Neural cell (in vitro differentiated cells): Measurements from ENCODE around the gene GDPD4. TPM values are rescaled to one million over a fixed set of nuclear protein-coding genes. Genes with fewer than 3 reads are reported as not detected.

Experiments used
- H2AFZ ChIP-seq: fragments of 200-600, 300-800 bp; sonication (generic), shearing (Covaris generic); 2 replicates; pipeline ENCODE4 v1.6.0; 2014; ENCODE audit warnings: low read depth, mild to moderate bottlenecking, antibody characterized with exemption, low read length, moderate library complexity
- H3F3A ChIP-seq: fragments of 200-600 bp; shearing (Covaris generic); 2 replicates; pipeline ENCODE4 v1.6.1; 2016; ENCODE audit warnings: mild to moderate bottlenecking, moderate library complexity, mixed read lengths, antibody characterized with exemption, low read length; ENCODE audit not compliant: insufficient read depth, poor library complexity, severe bottlenecking
- H3K27ac ChIP-seq: fragments of 200-600, 300-800 bp; sonication (generic), shearing (Covaris generic); 2 replicates; pipeline ENCODE4 v1.5.1; 2014; ENCODE audit warnings: mild to moderate bottlenecking, low read length, moderate library complexity
- H3K27me3 ChIP-seq: fragments of 300-800, 200-600 bp; sonication (generic), shearing (Covaris generic); 2 replicates; pipeline ENCODE4 v1.6.0; 2014; ENCODE audit warnings: mild to moderate bottlenecking, low read depth, low read length, moderate library complexity; ENCODE audit not compliant: insufficient read depth
- H3K36me3 ChIP-seq: fragments of 300-800, 200-600 bp; sonication (generic), shearing (Covaris generic); 2 replicates; pipeline ENCODE4 v1.5.1; 2014; ENCODE audit warnings: mild to moderate bottlenecking, antibody characterized with exemption, low read length, moderate library complexity; ENCODE audit not compliant: insufficient read depth
- H3K4me2 ChIP-seq: fragments of 300-800, 200-600 bp; sonication (generic), shearing (Covaris generic); 2 replicates; pipeline ENCODE4 v1.6.0; 2014; ENCODE audit warnings: mild to moderate bottlenecking, low read length
- H3K4me3 ChIP-seq: fragments of 300-800, 200-600 bp; sonication (generic), shearing (Covaris generic); 2 replicates; pipeline ENCODE4 v1.5.1; 2014; ENCODE audit warnings: mild to moderate bottlenecking, low read length, moderate library complexity
- H3K79me2 ChIP-seq: fragments of 200-600 bp; shearing (Covaris generic); replicated peaks from 2 replicates; pipeline ENCODE4 v1.6.0; 2014; ENCODE audit warnings: mild to moderate bottlenecking, low read length, moderate library complexity; ENCODE audit not compliant: insufficient read depth
- H3K9ac ChIP-seq: fragments of 300-800, 200-600 bp; sonication (generic), shearing (Covaris generic); 2 replicates; pipeline ENCODE4 v1.6.1; 2016; ENCODE audit warnings: mild to moderate bottlenecking, low read length, mixed read lengths
- H3K9me2 ChIP-seq: fragments of 200-600 bp; shearing (Covaris generic); 2 replicates; pipeline ENCODE4 v1.6.1; 2016; ENCODE audit warnings: mild to moderate bottlenecking, low read length, mixed read lengths; ENCODE audit not compliant: insufficient read depth
- H3K9me3 ChIP-seq: fragments of 200-600, 300-800 bp; sonication (generic), shearing (Covaris generic); 2 replicates; pipeline ENCODE4 v1.6.1; 2016; ENCODE audit warnings: mild to moderate bottlenecking, mixed run types, low read length, moderate library complexity, mixed read lengths
- H4K20me1 ChIP-seq: fragments of 200-600 bp; shearing (Covaris generic); 2 replicates; pipeline ENCODE4 v1.6.1; 2016; ENCODE audit warnings: mild to moderate bottlenecking, mixed run types; ENCODE audit not compliant: insufficient read depth
- EP300 ChIP-seq: fragments of 450-650 bp; conservative IDR thresholded peaks from 2 replicates; pipeline ENCODE4 v1.6.1; 2014; ENCODE audit warnings: antibody characterized with exemption, mild to moderate bottlenecking, moderate library complexity; ENCODE audit not compliant: poor library complexity, severe bottlenecking
- EZH2 ChIP-seq: fragments of 200-600, 300-800 bp; shearing (Covaris generic), sonication (generic); IDR thresholded peaks from 2 replicates; pipeline ENCODE4 v1.6.1; 2014; ENCODE audit warnings: antibody characterized with exemption, low read length, borderline replicate concordance, mild to moderate bottlenecking; ENCODE audit not compliant: insufficient read depth, poor library complexity, severe bottlenecking
- MXI1 ChIP-seq: fragments of 450-650 bp; conservative IDR thresholded peaks from 2 replicates; pipeline ENCODE4 v1.6.1; 2014; ENCODE audit warnings: antibody characterized with exemption, mild to moderate bottlenecking; ENCODE audit not compliant: poor library complexity, severe bottlenecking
- POLR2AphosphoS5 ChIP-seq: IDR thresholded peaks from 2 replicates; pipeline ENCODE4 v1.6.1; 2012
- RAD21 ChIP-seq: fragments of 450-650 bp; conservative IDR thresholded peaks from 2 replicates; pipeline ENCODE4 v1.6.1; 2014; ENCODE audit warnings: antibody characterized with exemption, mild to moderate bottlenecking, moderate library complexity
- SMC3 ChIP-seq: fragments of 450-650 bp; conservative IDR thresholded peaks from 2 replicates; pipeline ENCODE4 v1.6.1; 2014; ENCODE audit warnings: antibody characterized with exemption, mild to moderate bottlenecking, moderate library complexity; ENCODE audit not compliant: poor library complexity
- TAF1 ChIP-seq: IDR thresholded peaks from 2 replicates; pipeline ENCODE4 v1.6.1; 2012; ENCODE audit warnings: low read depth
- polyA plus RNA-seq: library from polyadenylated mRNA; depleted of rRNA; stranded (reverse); fragments of >200 nt; gene quantifications from 2 replicates; pipeline ENCODE4 v1.2.3, GENCODE V29; 2014
- TF ChIP-seq, protein P1 (sequence below): fragments of 450-650 bp; IDR thresholded peaks from 2 replicates; pipeline ENCODE4 v1.5.1; 2014; ENCODE audit warnings: antibody characterized with exemption, mild to moderate bottlenecking, moderate library complexity; ENCODE audit not compliant: poor library complexity, severe bottlenecking
- TF ChIP-seq, protein P2 (sequence below): IDR thresholded peaks from 2 replicates; pipeline ENCODE4 v1.6.1; 2012; ENCODE audit warnings: borderline replicate concordance

The GDPD4 gene
- polyA plus RNA-seq, 1 donor from 2014 or later = not detected

DNA sequence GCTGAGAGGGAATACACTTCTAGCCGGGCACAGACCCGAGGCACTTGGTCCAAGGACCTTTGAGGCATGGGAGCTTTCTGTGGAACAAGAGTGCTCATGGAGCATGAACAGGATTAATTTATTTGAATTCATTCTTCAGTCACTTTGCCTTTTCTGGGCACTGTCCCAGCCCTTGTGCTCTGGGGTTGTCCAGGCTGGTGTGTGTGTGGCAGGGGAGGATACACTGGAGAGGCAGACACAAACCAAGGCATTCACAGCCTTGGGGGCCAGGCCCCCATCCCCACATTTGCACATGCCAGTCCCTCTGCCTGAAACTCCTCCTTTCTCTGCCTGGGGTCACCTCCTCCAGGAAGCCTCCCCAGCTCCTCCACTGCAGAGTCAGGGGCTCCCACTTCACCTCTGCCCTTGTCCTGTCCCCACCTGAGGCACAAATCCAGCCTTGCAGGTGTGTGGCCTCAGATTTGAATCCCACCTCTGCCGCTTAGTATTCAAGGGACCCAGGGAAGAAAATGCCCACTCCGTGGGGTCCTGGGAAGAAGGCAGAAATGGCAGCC, 118.0 kb downstream of the GDPD4 start:
- no peaks in the 10 kb centered on the region for H3K9me2 ChIP-seq
- H3K36me3 ChIP-seq = no peaks in the 10 kb centered on the region
- no peak overlapping the region for H3K9ac ChIP-seq
- no peaks in the 10 kb centered on the region for H3K79me2 ChIP-seq
- no peaks in the 10 kb centered on the region for H3F3A ChIP-seq
- H3K9me3 ChIP-seq = no peaks in the 10 kb centered on the region
- no peaks in the 10 kb centered on the region for H3K27me3 ChIP-seq
- no peak overlapping the region for H3K4me3 ChIP-seq
- no peak overlapping the region for H3K27ac ChIP-seq
- no peaks in the 10 kb centered on the region for H4K20me1 ChIP-seq
- TF ChIP-seq MXI1 (no peak), EP300 (no peak), SMC3 (no peak), POLR2AphosphoS5 (no peak), EZH2 (no peak), RAD21 (no peak), TAF1 (no peak)
- TF ChIP-seq, protein P1, sequence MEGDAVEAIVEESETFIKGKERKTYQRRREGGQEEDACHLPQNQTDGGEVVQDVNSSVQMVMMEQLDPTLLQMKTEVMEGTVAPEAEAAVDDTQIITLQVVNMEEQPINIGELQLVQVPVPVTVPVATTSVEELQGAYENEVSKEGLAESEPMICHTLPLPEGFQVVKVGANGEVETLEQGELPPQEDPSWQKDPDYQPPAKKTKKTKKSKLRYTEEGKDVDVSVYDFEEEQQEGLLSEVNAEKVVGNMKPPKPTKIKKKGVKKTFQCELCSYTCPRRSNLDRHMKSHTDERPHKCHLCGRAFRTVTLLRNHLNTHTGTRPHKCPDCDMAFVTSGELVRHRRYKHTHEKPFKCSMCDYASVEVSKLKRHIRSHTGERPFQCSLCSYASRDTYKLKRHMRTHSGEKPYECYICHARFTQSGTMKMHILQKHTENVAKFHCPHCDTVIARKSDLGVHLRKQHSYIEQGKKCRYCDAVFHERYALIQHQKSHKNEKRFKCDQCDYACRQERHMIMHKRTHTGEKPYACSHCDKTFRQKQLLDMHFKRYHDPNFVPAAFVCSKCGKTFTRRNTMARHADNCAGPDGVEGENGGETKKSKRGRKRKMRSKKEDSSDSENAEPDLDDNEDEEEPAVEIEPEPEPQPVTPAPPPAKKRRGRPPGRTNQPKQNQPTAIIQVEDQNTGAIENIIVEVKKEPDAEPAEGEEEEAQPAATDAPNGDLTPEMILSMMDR = no peak
- TF ChIP-seq, protein P2, sequence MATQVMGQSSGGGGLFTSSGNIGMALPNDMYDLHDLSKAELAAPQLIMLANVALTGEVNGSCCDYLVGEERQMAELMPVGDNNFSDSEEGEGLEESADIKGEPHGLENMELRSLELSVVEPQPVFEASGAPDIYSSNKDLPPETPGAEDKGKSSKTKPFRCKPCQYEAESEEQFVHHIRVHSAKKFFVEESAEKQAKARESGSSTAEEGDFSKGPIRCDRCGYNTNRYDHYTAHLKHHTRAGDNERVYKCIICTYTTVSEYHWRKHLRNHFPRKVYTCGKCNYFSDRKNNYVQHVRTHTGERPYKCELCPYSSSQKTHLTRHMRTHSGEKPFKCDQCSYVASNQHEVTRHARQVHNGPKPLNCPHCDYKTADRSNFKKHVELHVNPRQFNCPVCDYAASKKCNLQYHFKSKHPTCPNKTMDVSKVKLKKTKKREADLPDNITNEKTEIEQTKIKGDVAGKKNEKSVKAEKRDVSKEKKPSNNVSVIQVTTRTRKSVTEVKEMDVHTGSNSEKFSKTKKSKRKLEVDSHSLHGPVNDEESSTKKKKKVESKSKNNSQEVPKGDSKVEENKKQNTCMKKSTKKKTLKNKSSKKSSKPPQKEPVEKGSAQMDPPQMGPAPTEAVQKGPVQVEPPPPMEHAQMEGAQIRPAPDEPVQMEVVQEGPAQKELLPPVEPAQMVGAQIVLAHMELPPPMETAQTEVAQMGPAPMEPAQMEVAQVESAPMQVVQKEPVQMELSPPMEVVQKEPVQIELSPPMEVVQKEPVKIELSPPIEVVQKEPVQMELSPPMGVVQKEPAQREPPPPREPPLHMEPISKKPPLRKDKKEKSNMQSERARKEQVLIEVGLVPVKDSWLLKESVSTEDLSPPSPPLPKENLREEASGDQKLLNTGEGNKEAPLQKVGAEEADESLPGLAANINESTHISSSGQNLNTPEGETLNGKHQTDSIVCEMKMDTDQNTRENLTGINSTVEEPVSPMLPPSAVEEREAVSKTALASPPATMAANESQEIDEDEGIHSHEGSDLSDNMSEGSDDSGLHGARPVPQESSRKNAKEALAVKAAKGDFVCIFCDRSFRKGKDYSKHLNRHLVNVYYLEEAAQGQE = no peak
- H2AFZ ChIP-seq = no peak overlapping the region
- no peak overlapping the region for H3K4me2 ChIP-seq

DNA sequence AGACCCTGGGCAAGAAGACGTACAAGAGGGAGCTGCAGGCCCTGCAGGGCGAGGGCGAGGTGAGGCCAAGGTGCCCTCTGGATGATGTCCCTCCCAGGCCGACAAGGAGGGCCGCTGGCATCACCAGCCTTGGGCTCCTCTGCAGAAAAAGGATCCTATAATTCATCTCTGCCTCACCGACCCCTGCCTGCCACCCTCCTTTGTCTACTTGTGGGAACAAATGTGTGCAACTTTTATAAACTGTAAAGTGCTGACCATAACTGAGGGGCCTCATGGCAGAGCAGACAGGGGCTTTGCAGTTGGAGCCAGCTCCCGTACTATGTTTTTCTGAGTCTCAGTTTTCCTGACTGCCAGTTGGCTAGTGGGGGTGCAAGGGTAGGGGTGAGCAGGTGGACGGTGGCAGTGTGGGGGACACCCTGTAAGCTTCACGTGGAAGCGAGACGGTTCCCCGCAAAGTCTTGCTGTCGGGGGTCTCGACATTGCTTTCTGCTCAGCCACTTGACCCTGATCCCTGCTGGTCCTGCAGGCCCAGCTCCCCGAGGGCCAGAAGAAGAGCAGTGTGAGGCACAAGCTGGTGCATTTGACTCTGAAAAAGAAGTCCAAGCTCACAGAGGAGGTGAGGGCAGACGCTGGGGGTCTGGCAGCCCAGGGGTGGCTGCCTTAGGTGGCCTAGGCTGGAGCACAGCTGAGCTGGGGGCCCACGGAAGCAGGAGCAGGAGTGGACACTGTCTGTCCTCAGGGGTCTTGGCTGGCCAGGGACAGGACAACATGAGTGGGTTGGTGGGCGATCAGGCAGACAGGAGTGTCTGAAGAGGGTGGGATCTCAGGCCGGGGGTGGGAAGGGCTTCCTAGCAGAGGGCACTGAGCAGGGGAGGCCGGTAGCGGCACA, 118.7 kb downstream of the GDPD4 start:
- H3K9me3 ChIP-seq = no peaks in the 10 kb centered on the region
- H3K79me2 ChIP-seq = no peaks in the 10 kb centered on the region
- no peak overlapping the region for H3K4me3 ChIP-seq
- H3K9me2 ChIP-seq = no peaks in the 10 kb centered on the region
- no peaks in the 10 kb centered on the region for H3K27me3 ChIP-seq
- no peak overlapping the region for H3K27ac ChIP-seq
- H3F3A ChIP-seq = no peaks in the 10 kb centered on the region
- no peaks in the 10 kb centered on the region for H3K36me3 ChIP-seq
- no peak overlapping the region for H2AFZ ChIP-seq
- H4K20me1 ChIP-seq = no peaks in the 10 kb centered on the region
- no peak overlapping the region for H3K9ac ChIP-seq
- TF ChIP-seq, protein P1 = no peak
- TF ChIP-seq EZH2 (no peak), EP300 (no peak), POLR2AphosphoS5 (no peak), MXI1 (no peak), SMC3 (no peak), TAF1 (no peak), RAD21 (no peak)
- TF ChIP-seq, protein P2 = no peak
- no peak overlapping the region for H3K4me2 ChIP-seq
